ENCODE measurements around the gene AMBP.

AMBP gene

DNA sequence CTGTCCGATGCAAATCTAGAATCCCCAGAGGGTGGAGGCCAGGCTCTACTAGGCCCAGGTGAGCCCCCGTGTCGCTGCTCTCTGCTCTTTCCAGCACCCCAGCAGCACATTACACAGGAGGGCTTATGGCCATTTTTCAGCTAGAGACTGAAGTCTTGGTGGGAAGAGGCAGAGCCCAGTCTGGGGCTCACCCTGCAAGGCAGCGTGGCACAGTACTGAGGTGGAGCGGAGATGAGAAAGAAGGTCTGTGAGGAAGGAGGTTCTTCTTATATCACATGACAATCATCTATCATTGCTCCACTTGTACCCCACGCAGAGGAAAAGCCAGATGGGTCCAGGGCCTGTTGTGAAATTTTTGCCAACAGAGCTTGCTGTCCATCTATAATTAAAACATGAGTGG is 31.0 kb upstream of the AMBP start:
- Histone ChIP-seq H3K4me1 (ENCODE audit: insufficient read depth, low read length) (no peaks in the 10 kb centered on the region), H3K79me2 (ENCODE audit: insufficient read depth, low read length) (no peaks in the 10 kb centered on the region), H3K4me2 (ENCODE audit: insufficient read depth, low read length) (no peak overlapping the region), H2AFZ (ENCODE audit: low read depth, low read length) (no peak overlapping the region), H4K20me1 (ENCODE audit: insufficient read depth, low read length) (no peaks in the 10 kb centered on the region), H3K9me3 (ENCODE audit: insufficient read depth, low read length, severe bottlenecking) (no peaks in the 10 kb centered on the region), H3K27me3 (ENCODE audit: insufficient read depth, low read length, poor library complexity) (no peaks in the 10 kb centered on the region), H3K27ac (ENCODE audit: low read length) (no peak overlapping the region), H3K36me3 (ENCODE audit: insufficient read depth, low read length) (no peaks in the 10 kb centered on the region), H3K9ac (ENCODE audit: low read depth, low read length) (no peak overlapping the region), H3K4me3 (ENCODE audit: low read depth in 1 of 2, low read length in 2 of 2) (no peak overlapping the region)
- no peak for TF ChIP-seq EZH2 (IDR thresholded peaks at IDR 0.05; ENCODE audit: borderline replicate concordance, low read depth, low read length, severe bottlenecking)
- no peak for TF ChIP-seq CTCF (IDR thresholded peaks at IDR 0.05; ENCODE audit: borderline replicate concordance, extremely low read depth, low read length, poor library complexity, severe bottlenecking)
- no peak for ATAC-seq (ENCODE audit: insufficient read depth, low read depth)
- no peak for DNase-seq

DNA sequence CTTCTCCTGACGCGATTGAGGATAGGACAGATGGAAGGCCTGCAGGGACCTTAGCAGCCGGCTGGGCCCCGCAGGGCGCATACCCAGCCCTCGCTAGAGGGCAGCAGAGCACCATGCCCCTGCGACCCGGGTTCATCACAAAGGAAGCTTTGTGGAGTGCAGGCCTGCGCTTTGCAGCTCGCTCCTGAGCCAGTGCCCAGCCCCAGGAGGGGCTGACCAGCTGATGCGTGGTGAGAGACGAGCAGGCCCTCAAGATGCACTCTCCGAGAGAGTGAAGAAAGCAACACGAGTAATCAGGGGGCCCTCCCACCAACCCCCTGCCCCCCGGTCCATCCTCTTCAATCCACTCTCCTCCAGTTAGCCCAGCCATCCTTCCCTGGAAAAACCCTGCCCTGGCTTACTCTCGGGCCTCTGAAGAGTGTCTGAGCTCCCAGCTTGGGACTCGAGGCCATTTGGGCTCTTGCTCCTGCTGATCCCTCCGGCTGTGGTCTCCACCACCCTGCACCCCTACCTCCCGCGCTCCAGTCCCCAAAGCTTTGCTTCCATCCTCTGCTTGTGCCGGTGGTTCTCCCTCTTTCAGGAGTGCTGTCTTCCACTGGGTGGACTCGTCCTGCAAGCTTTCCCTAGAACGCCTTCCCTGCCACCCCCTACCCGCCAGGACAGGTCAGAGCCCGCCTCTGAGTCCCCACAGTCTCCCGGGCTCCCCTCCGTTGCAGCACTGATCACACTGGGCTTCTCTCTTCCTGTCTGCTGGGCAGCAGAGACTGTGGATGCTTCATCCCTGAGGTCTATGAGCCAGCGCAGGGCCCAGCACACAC is 30.1 kb upstream of the AMBP start:
- peak; percentile 98 for ATAC-seq (ENCODE audit: insufficient read depth, low read depth)
- peak; percentile 58 for DNase-seq
- H3K9me3 ChIP-seq (ENCODE audit: insufficient read depth, low read length, severe bottlenecking): no peaks in the 10 kb centered on the region

GRCh38 chr9:114107286-114108001 is 29.3 kb upstream of the AMBP start:
- no peaks in the 10 kb centered on the region for H3K9me3 ChIP-seq (ENCODE audit: insufficient read depth, low read length, severe bottlenecking)
- no peaks in the 10 kb centered on the region for H3K79me2 ChIP-seq (ENCODE audit: insufficient read depth, low read length)
- no peak overlapping the region for H3K9ac ChIP-seq (ENCODE audit: low read depth, low read length)
- ATAC-seq (ENCODE audit: insufficient read depth, low read depth): no peak
- H3K4me3 ChIP-seq (ENCODE audit: low read depth in 1 of 2, low read length in 2 of 2): no peak overlapping the region
- no peaks in the 10 kb centered on the region for H3K4me1 ChIP-seq (ENCODE audit: insufficient read depth, low read length)
- no peak for TF ChIP-seq CTCF (IDR thresholded peaks at IDR 0.05; ENCODE audit: borderline replicate concordance, extremely low read depth, low read length, poor library complexity, severe bottlenecking)
- TF ChIP-seq EZH2 (IDR thresholded peaks at IDR 0.05; ENCODE audit: borderline replicate concordance, low read depth, low read length, severe bottlenecking): no peak
- H2AFZ ChIP-seq (ENCODE audit: low read depth, low read length): no peak overlapping the region
- no peaks in the 10 kb centered on the region for H3K36me3 ChIP-seq (ENCODE audit: insufficient read depth, low read length)
- no peak for DNase-seq
- H3K27me3 ChIP-seq (ENCODE audit: insufficient read depth, low read length, poor library complexity): no peaks in the 10 kb centered on the region
- no peak overlapping the region for H3K4me2 ChIP-seq (ENCODE audit: insufficient read depth, low read length)
- no peak overlapping the region for H3K27ac ChIP-seq (ENCODE audit: low read length)
- no peaks in the 10 kb centered on the region for H4K20me1 ChIP-seq (ENCODE audit: insufficient read depth, low read length)

More for the DNA sequence above, 30.1 kb upstream of the AMBP start:
- H3K79me2 ChIP-seq (ENCODE audit: insufficient read depth, low read length): no peaks in the 10 kb centered on the region
- TF ChIP-seq EZH2 (IDR thresholded peaks at IDR 0.05; ENCODE audit: borderline replicate concordance, low read depth, low read length, severe bottlenecking): no peak
- peak; percentile 85 for TF ChIP-seq CTCF (IDR thresholded peaks at IDR 0.05; ENCODE audit: borderline replicate concordance, extremely low read depth, low read length, poor library complexity, severe bottlenecking)
- no peak overlapping the region for H3K9ac ChIP-seq (ENCODE audit: low read depth, low read length)
- H3K4me1 ChIP-seq (ENCODE audit: insufficient read depth, low read length): no peaks in the 10 kb centered on the region
- no peak overlapping the region for H2AFZ ChIP-seq (ENCODE audit: low read depth, low read length)
- no peak overlapping the region for H3K4me2 ChIP-seq (ENCODE audit: insufficient read depth, low read length)
- H3K4me3 ChIP-seq (ENCODE audit: low read depth in 1 of 2, low read length in 2 of 2): no peak overlapping the region
- H3K27me3 ChIP-seq (ENCODE audit: insufficient read depth, low read length, poor library complexity): no peaks in the 10 kb centered on the region
- H3K27ac ChIP-seq (ENCODE audit: low read length): no peak overlapping the region
- H4K20me1 ChIP-seq (ENCODE audit: insufficient read depth, low read length): no peaks in the 10 kb centered on the region
- no peaks in the 10 kb centered on the region for H3K36me3 ChIP-seq (ENCODE audit: insufficient read depth, low read length)

Data from DND-41 (cell line).